Osteoblast (primary cell): ENCODE measurements around the gene COG4. TPM values are rescaled to one million over a fixed set of nuclear protein-coding genes. Genes with fewer than 3 reads are reported as not detected.

ENCODE experiments used
- DNase-seq: peaks from one replicate; pipeline ENCODE4 v3.0.0; 2011; ENCODE audit warnings: low spot score, mixed read lengths; ENCODE audit not compliant: insufficient read length; ENCODE audit errors: missing footprints
- H2AFZ ChIP-seq: 2 replicates; pipeline ENCODE4 v1.6.0; 2011; ENCODE audit warnings: mild to moderate bottlenecking, low read length
- H3K27ac ChIP-seq: 2 replicates; pipeline ENCODE4 v1.5.1; 2011; ENCODE audit warnings: mild to moderate bottlenecking, low read depth, low read length, moderate library complexity
- H3K27me3 ChIP-seq: 2 replicates; pipeline ENCODE4 v1.6.0; 2012; ENCODE audit warnings: mild to moderate bottlenecking, control low read depth, inconsistent platforms, low read length, moderate library complexity; ENCODE audit not compliant: insufficient read depth
- H3K36me3 ChIP-seq: 2 replicates; pipeline ENCODE4 v1.5.1; 2011; ENCODE audit warnings: mild to moderate bottlenecking, low read length, control low read depth, moderate library complexity; ENCODE audit not compliant: insufficient read depth
- H3K4me1 ChIP-seq: 2 replicates; pipeline ENCODE4 v1.5.1; 2011; ENCODE audit warnings: mild to moderate bottlenecking, low read length, control low read depth, moderate library complexity; ENCODE audit not compliant: insufficient read depth
- H3K4me2 ChIP-seq: 2 replicates; pipeline ENCODE4 v1.6.0; 2011; ENCODE audit warnings: mild to moderate bottlenecking, low read length; ENCODE audit not compliant: insufficient read depth
- H3K4me3 ChIP-seq: fragments of 200-600 bp; sonication (generic); 3 replicates; pipeline ENCODE4 v1.5.1; 2012; ENCODE audit warnings: mild to moderate bottlenecking, low read length, inconsistent platforms; ENCODE audit not compliant: insufficient read depth
- H3K79me2 ChIP-seq: 2 replicates; pipeline ENCODE4 v1.6.0; 2012; ENCODE audit warnings: mild to moderate bottlenecking, low read length, control low read depth, inconsistent platforms; ENCODE audit not compliant: insufficient read depth
- H3K9me3 ChIP-seq: 2 replicates; pipeline ENCODE4 v1.5.1; 2011; ENCODE audit warnings: low read depth, low read length, control low read depth
- H4K20me1 ChIP-seq: 2 replicates; pipeline ENCODE4 v1.6.0; 2012; ENCODE audit warnings: mild to moderate bottlenecking, low read length, control low read depth; ENCODE audit not compliant: insufficient read depth
- CTCF ChIP-seq: IDR thresholded peaks from 2 replicates; pipeline ENCODE4 v1.5.1; 2011; ENCODE audit warnings: mild to moderate bottlenecking, low read depth, low read length, moderate library complexity; ENCODE audit errors: extremely low read depth
- total RNA-seq: library from RNA; depleted of rRNA; stranded (reverse); fragments of >200 nt; gene quantifications from 2 replicates; pipeline ENCODE4 v1.2.3, GENCODE V29; 2012

The COG4 gene
- total RNA-seq, 1 donor = 61.5 TPM

- H3K4me2 ChIP-seq = peak within 1 kb of the TSS; percentile 94
Observed at GRCh38 chr16:70523743-70524398, 517 bp upstream of the COG4 start, which contains the start of gene SF3B3. TSS of gene SF3B3 (plus strand) at chr16:70523816. CDS start at chr16:70526657, 2,841 bp downstream.

GRCh38 chr16:70522216-70523075, 908 bp downstream of the COG4 start:
- DNase-seq = peak; percentile 65
- no peaks in the 10 kb centered on the region for H3K27me3 ChIP-seq
- peaks cover 24% of the 10 kb centered on the region for H4K20me1 ChIP-seq
- peak overlapping the region; percentile 97 for H3K4me3 ChIP-seq
- peaks cover 24% of the 10 kb centered on the region for H3K36me3 ChIP-seq
- no peaks in the 10 kb centered on the region for H3K9me3 ChIP-seq
- TF ChIP-seq CTCF = no peak
- peak overlapping the region; percentile 98 for H2AFZ ChIP-seq
- H3K79me2 ChIP-seq = peaks cover 68% of the 10 kb centered on the region
- peaks cover 43% of the 10 kb centered on the region for H3K4me1 ChIP-seq
- H3K4me2 ChIP-seq = peak overlapping the region; percentile 94
- H3K27ac ChIP-seq = peak overlapping the region; percentile 88

More at GRCh38 chr16:70523743-70524398, 517 bp upstream of the COG4 start, which contains the start of gene SF3B3:
- peak within 1 kb of the TSS; percentile 98 for H2AFZ ChIP-seq
- no peaks in the 10 kb centered on the region for H3K27me3 ChIP-seq
- peaks cover 25% of the 10 kb centered on the region for H3K36me3 ChIP-seq
- no peaks in the 10 kb centered on the region for H3K9me3 ChIP-seq
- H3K4me1 ChIP-seq = peaks cover 48% of the 10 kb centered on the region
- peaks cover 80% of the 10 kb centered on the region for H3K79me2 ChIP-seq
- no peak for TF ChIP-seq CTCF
- peak within 1 kb of the TSS; percentile 88 for H3K27ac ChIP-seq
- H4K20me1 ChIP-seq = peaks cover 33% of the 10 kb centered on the region
- H3K4me3 ChIP-seq = peak within 1 kb of the TSS; percentile 97
- peak; percentile 88 for DNase-seq

- Histone ChIP-seq H3K27me3 (no peaks in the 10 kb centered on the region), H3K4me3 (no peak overlapping the region), H3K36me3 (peaks cover 28% of the 10 kb centered on the region), H3K4me1 (peaks cover 28% of the 10 kb centered on the region), H3K9me3 (no peaks in the 10 kb centered on the region), H3K79me2 (peaks cover 51% of the 10 kb centered on the region), H2AFZ (no peak overlapping the region), H3K27ac (peak overlapping the region; percentile 9), H4K20me1 (peaks cover 11% of the 10 kb centered on the region), H3K4me2 (peak overlapping the region; percentile 62)
- peak; percentile 82 for DNase-seq
- TF ChIP-seq CTCF = no peak
Observed at GRCh38 chr16:70520612-70521297, 2.6 kb downstream of the COG4 start.
